HEK293T (cell line): Measurements from ENCODE around the gene OPA3.

ENCODE experiments used
- CTCF ChIA-PET: fragments of 350-600 bp; formaldehyde crosslinking; extraction: SDS; loops from one replicate; lab custom pipeline; 2021; ENCODE audit warnings: antibody characterized with exemption, inconsistent platforms; lab: Yijun Ruan, JAX
- POLR2A ChIA-PET: fragments of 350-600 bp; formaldehyde crosslinking; extraction: SDS; loops from one replicate; lab custom pipeline; 2020; ENCODE audit warnings: antibody characterized with exemption, inconsistent platforms; lab: Yijun Ruan, JAX
- DNase-seq: peaks from one replicate; pipeline ENCODE4 v3.0.0; 2012; ENCODE audit warnings: mixed read lengths; ENCODE audit errors: extremely low spot score
- ARNT ChIP-seq: fragments of 450-650 bp; IDR thresholded peaks from 2 replicates; pipeline ENCODE4 v1.6.1; 2017; ENCODE audit warnings: mild to moderate bottlenecking
- BHLHE40 ChIP-seq: fragments of 450-650 bp; IDR thresholded peaks from 2 replicates; pipeline ENCODE4 v1.6.1; 2016; ENCODE audit warnings: mild to moderate bottlenecking, moderate library complexity, borderline replicate concordance
- CTBP1 ChIP-seq: fragments of 450-650 bp; IDR thresholded peaks from 2 replicates; pipeline ENCODE4 v1.6.1; 2016; ENCODE audit warnings: borderline replicate concordance
- ELF4 ChIP-seq: fragments of 450-650 bp; IDR thresholded peaks from 2 replicates; pipeline ENCODE4 v1.6.1; 2017; ENCODE audit warnings: antibody characterized with exemption
- FOXA1 ChIP-seq: fragments of 450-650 bp; IDR thresholded peaks from 2 replicates; pipeline ENCODE4 v1.6.1; 2016; ENCODE audit warnings: mild to moderate bottlenecking
- FOXK2 ChIP-seq: fragments of 450-650 bp; IDR thresholded peaks from 2 replicates; pipeline ENCODE4 v1.6.1; 2016; ENCODE audit warnings: mild to moderate bottlenecking
- FOXM1 ChIP-seq: fragments of 450-650 bp; IDR thresholded peaks from 2 replicates; pipeline ENCODE4 v1.6.1; 2017; ENCODE audit warnings: mild to moderate bottlenecking, borderline replicate concordance
- HDGF ChIP-seq: fragments of 450-650 bp; IDR thresholded peaks from 2 replicates; pipeline ENCODE4 v1.6.1; 2017; ENCODE audit warnings: antibody characterized with exemption, borderline replicate concordance
- L3MBTL2 ChIP-seq: fragments of 450-650 bp; conservative IDR thresholded peaks from 2 replicates; pipeline ENCODE4 v1.6.1; 2016; ENCODE audit warnings: mild to moderate bottlenecking
- LEF1 ChIP-seq: fragments of 450-650 bp; IDR thresholded peaks from 2 replicates; pipeline ENCODE4 v1.6.1; 2017; ENCODE audit warnings: mild to moderate bottlenecking, borderline replicate concordance
- NFRKB ChIP-seq: fragments of 450-650 bp; IDR thresholded peaks from 2 replicates; pipeline ENCODE4 v1.6.1; 2016; ENCODE audit warnings: mild to moderate bottlenecking, moderate library complexity
- PKNOX1 ChIP-seq: fragments of 450-650 bp; IDR thresholded peaks from 2 replicates; pipeline ENCODE4 v1.6.1; 2016
- SP1 ChIP-seq: fragments of 450-650 bp; IDR thresholded peaks from 2 replicates; pipeline ENCODE4 v1.6.1; 2017
- SUZ12 ChIP-seq: fragments of 450-650 bp; IDR thresholded peaks from 2 replicates; pipeline ENCODE4 v1.6.1; 2016; ENCODE audit warnings: mild to moderate bottlenecking
- TARDBP ChIP-seq: fragments of 450-650 bp; IDR thresholded peaks from 2 replicates; pipeline ENCODE4 v1.6.1; 2016
- ZNF384 ChIP-seq: fragments of 450-650 bp; IDR thresholded peaks from 2 replicates; pipeline ENCODE4 v1.6.1; 2016

Gene OPA3

GRCh38 chr19:45587873-45588272 is 3.3 kb upstream of the OPA3 start:
- TF ChIP-seq LEF1 (no peak), NFRKB (no peak), ELF4 (no peak), CTBP1 (no peak), PKNOX1 (no peak)
- ChIA-PET POLR2A (interaction anchor here (1.8 kb wide), 1 partner anchor 104 kb away, joined by 4 read pairs; the partner anchor contains the start of gene SNRPD2), CTCF (no interaction called here)
- no peak for DNase-seq

- no peak for TF ChIP-seq BHLHE40
- TF ChIP-seq TARDBP: no peak
- TF ChIP-seq CTBP1: no peak
- no peak for TF ChIP-seq LEF1
- no peak for TF ChIP-seq SUZ12
- DNase-seq: no peak
- ChIA-PET CTCF (no interaction called here), POLR2A (interaction anchor here (1.4 to 3.7 kb wide), 3 partner anchors 10 to 57 kb away, joined by 6 to 28 read pairs (median 6); no protein-coding TSS in a partner anchor)
These were observed 566 bp upstream of the OPA3 start for GRCh38 chr19:45585158-45585577.

GRCh38 chr19:45581576-45581975 is 3.0 kb downstream of the OPA3 start:
- ChIA-PET CTCF (no interaction called here), POLR2A (no interaction called here)
- DNase-seq: no peak
- TF ChIP-seq FOXK2 (no peak), L3MBTL2 (no peak), BHLHE40 (no peak), SP1 (no peak), ARNT (no peak), NFRKB (no peak), TARDBP (no peak)

- DNase-seq: no peak
- ChIA-PET CTCF (no interaction called here), POLR2A (no interaction called here)
- TF ChIP-seq FOXK2: no peak
- no peak for TF ChIP-seq NFRKB
- no peak for TF ChIP-seq CTBP1
- TF ChIP-seq ZNF384: no peak
- TF ChIP-seq SUZ12: no peak
- TF ChIP-seq TARDBP: no peak
- no peak for TF ChIP-seq LEF1
- no peak for TF ChIP-seq HDGF
- no peak for TF ChIP-seq SP1
- TF ChIP-seq PKNOX1: no peak
- no peak for TF ChIP-seq BHLHE40
These were observed 5.7 kb downstream of the OPA3 start for GRCh38 chr19:45578861-45579260.

- POLR2A ChIA-PET: no interaction called here
- CTCF ChIA-PET: no interaction called here
These were observed 7.3 kb downstream of the OPA3 start for GRCh38 chr19:45577111-45577905.

GRCh38 chr19:45576682-45577081 is 7.9 kb downstream of the OPA3 start:
- TF ChIP-seq LEF1 (no peak), NFRKB (no peak), L3MBTL2 (no peak), ARNT (no peak), ZNF384 (no peak), SUZ12 (no peak), BHLHE40 (no peak), PKNOX1 (no peak), ELF4 (no peak), FOXM1 (no peak), TARDBP (no peak), SP1 (no peak), CTBP1 (no peak), FOXA1 (no peak)
- ChIA-PET POLR2A (no interaction called here), CTCF (no interaction called here)
- no peak for DNase-seq

More at GRCh38 chr19:45577111-45577905, 7.3 kb downstream of the OPA3 start:
- DNase-seq: no peak
- TF ChIP-seq HDGF: no peak
- no peak for TF ChIP-seq BHLHE40
- no peak for TF ChIP-seq ZNF384
- TF ChIP-seq PKNOX1: no peak
- TF ChIP-seq SP1: no peak
- TF ChIP-seq ELF4: no peak
- no peak for TF ChIP-seq ARNT
- TF ChIP-seq NFRKB: no peak
- no peak for TF ChIP-seq SUZ12
- no peak for TF ChIP-seq L3MBTL2
- no peak for TF ChIP-seq LEF1
- no peak for TF ChIP-seq TARDBP
- TF ChIP-seq FOXM1: no peak
- TF ChIP-seq CTBP1: no peak
- TF ChIP-seq FOXK2: no peak
- TF ChIP-seq FOXA1: no peak
